Fibroblast of lung (primary cell): ENCODE data around the gene MTRFR. TPM values are rescaled to one million over a fixed set of nuclear protein-coding genes. Genes with fewer than 3 reads are reported as not detected.

Source experiments
- DNase-seq, 2 donors: peaks; one replicate each; pipeline versions ENCODE4 v3.0.0 to v3.0.0-alpha.2; 2010; ENCODE audit warnings: low read depth in 2 of 2
- H2AFZ ChIP-seq: 2 replicates; pipeline ENCODE4 v1.5.1; 2012; ENCODE audit warnings: low read length, control low read depth, inconsistent platforms
- H3K27ac ChIP-seq: 2 replicates; pipeline ENCODE4 v1.5.1; 2011; ENCODE audit warnings: low read length, control low read depth; ENCODE audit not compliant: insufficient read depth
- H3K27me3 ChIP-seq: 2 replicates; pipeline ENCODE4 v1.5.1; 2011; ENCODE audit warnings: mild to moderate bottlenecking, low read length; ENCODE audit not compliant: control insufficient read depth, insufficient read depth
- H3K36me3 ChIP-seq: 2 replicates; pipeline ENCODE4 v1.5.1; 2011; ENCODE audit warnings: low read length; ENCODE audit not compliant: control insufficient read depth, insufficient read depth
- H3K4me1 ChIP-seq: 2 replicates; pipeline ENCODE4 v1.5.1; 2011; ENCODE audit warnings: low read length; ENCODE audit not compliant: control insufficient read depth, insufficient read depth; ENCODE audit errors: extremely low read depth
- H3K4me2 ChIP-seq: 2 replicates; pipeline ENCODE4 v1.5.1; 2011; ENCODE audit warnings: low read length, control low read depth; ENCODE audit not compliant: insufficient read depth; ENCODE audit errors: extremely low read depth
- H3K4me3 ChIP-seq, 4 experiments: fragments of 200-600 bp in 1 of 4; sonication (generic) in 1 of 4; replicated peaks in 1 of 4; 2 replicates each; pipeline ENCODE4 v1.5.1; 2011 to 2016; ENCODE audit warnings: low read length in 4 of 4, low read depth in 3 of 4, mild to moderate bottlenecking in 3 of 4, control low read depth in 2 of 4, inconsistent platforms in 1 of 4, mixed read lengths in 1 of 4; ENCODE audit not compliant: insufficient read depth in 1 of 4; ENCODE audit errors: control extremely low read depth in 1 of 4
- H3K79me2 ChIP-seq: 2 replicates; pipeline ENCODE4 v1.5.1; 2012; ENCODE audit warnings: mild to moderate bottlenecking, low read length, inconsistent platforms; ENCODE audit not compliant: control insufficient read depth, insufficient read depth
- H3K9ac ChIP-seq: 2 replicates; pipeline ENCODE4 v1.5.1; 2011; ENCODE audit warnings: mild to moderate bottlenecking, low read length, control low read depth; ENCODE audit not compliant: insufficient read depth
- H3K9me3 ChIP-seq: 2 replicates; pipeline ENCODE4 v1.5.1; 2012; ENCODE audit warnings: low read depth, low read length; ENCODE audit not compliant: control insufficient read depth, insufficient read depth
- H4K20me1 ChIP-seq: 2 replicates; pipeline ENCODE4 v1.5.1; 2011; ENCODE audit warnings: low read length; ENCODE audit not compliant: control insufficient read depth, insufficient read depth; ENCODE audit errors: extremely low read depth
- EZH2 ChIP-seq: IDR thresholded peaks from 2 replicates; pipeline ENCODE4 v1.5.1; 2012; ENCODE audit warnings: low read length, control low read depth, mild to moderate bottlenecking; ENCODE audit errors: missing control alignments
- polyA plus RNA-seq, 2 donors: library from polyadenylated mRNA; depleted of rRNA in 1 of 2; stranded (reverse) in 1 of 2; unstranded in 1 of 2; fragments of >200 nt; gene quantifications; 2 replicates each; pipeline ENCODE4 v1.2.1, GENCODE V29; 2011 to 2012; ENCODE audit warnings: missing spikeins in 1 of 2
- total RNA-seq: library from RNA; depleted of rRNA; stranded (reverse); fragments of >200 nt; gene quantifications from 2 replicates; pipeline ENCODE4 v1.2.1, GENCODE V29; 2014
- TF ChIP-seq, protein P1 (sequence below), 2 donors: IDR thresholded peaks in 1 of 2; conservative IDR thresholded peaks in 1 of 2; 1 replicate in 1 of 2; 2 replicates in 1 of 2; pipeline ENCODE4 v1.5.1; 2011 to 2012; ENCODE audit warnings: low read length in 2 of 2, control low read depth in 1 of 2, inconsistent platforms in 1 of 2, low read depth in 1 of 2, mild to moderate bottlenecking in 1 of 2

The MTRFR gene
- total and polyA plus RNA-seq, 2 donors (not counting 1 experiment from before 2014, with no cell fraction given) = 10.4 to 17.5 TPM

- Histone ChIP-seq H3K79me2 (peaks cover 54% of the 10 kb centered on the region), H3K4me3 (peak overlapping the region; percentile 61 to 100 (median 78)), H3K9me3 (no peaks in the 10 kb centered on the region), H4K20me1 (no peaks in the 10 kb centered on the region), H3K4me2 (peak overlapping the region; percentile 94), H2AFZ (peak overlapping the region; percentile 43), H3K4me1 (no peaks in the 10 kb centered on the region), H3K36me3 (no peaks in the 10 kb centered on the region), H3K27ac (peak overlapping the region; percentile 64), H3K27me3 (no peaks in the 10 kb centered on the region), H3K9ac (peak overlapping the region; percentile 16)
- no peak for DNase-seq
- no peak for TF ChIP-seq EZH2
- TF ChIP-seq, protein P1, sequence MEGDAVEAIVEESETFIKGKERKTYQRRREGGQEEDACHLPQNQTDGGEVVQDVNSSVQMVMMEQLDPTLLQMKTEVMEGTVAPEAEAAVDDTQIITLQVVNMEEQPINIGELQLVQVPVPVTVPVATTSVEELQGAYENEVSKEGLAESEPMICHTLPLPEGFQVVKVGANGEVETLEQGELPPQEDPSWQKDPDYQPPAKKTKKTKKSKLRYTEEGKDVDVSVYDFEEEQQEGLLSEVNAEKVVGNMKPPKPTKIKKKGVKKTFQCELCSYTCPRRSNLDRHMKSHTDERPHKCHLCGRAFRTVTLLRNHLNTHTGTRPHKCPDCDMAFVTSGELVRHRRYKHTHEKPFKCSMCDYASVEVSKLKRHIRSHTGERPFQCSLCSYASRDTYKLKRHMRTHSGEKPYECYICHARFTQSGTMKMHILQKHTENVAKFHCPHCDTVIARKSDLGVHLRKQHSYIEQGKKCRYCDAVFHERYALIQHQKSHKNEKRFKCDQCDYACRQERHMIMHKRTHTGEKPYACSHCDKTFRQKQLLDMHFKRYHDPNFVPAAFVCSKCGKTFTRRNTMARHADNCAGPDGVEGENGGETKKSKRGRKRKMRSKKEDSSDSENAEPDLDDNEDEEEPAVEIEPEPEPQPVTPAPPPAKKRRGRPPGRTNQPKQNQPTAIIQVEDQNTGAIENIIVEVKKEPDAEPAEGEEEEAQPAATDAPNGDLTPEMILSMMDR (conservative IDR thresholded peaks at IDR 0.05 in 1 of 2, IDR thresholded peaks at IDR 0.05 in 1 of 2; ENCODE audit: low read depth in 1 of 2, low read length in 2 of 2) = no peak
These were observed 1.3 kb upstream of the MTRFR start for GRCh38 chr12:123231931-123232330.

GRCh38 chr12:123232472-123232806 lies 797 bp upstream of the MTRFR start:
- Histone ChIP-seq H3K9me3 (no peaks in the 10 kb centered on the region), H3K27me3 (no peaks in the 10 kb centered on the region), H2AFZ (peak overlapping the region; percentile 46), H4K20me1 (no peaks in the 10 kb centered on the region), H3K4me3 (peak overlapping the region; percentile 61 to 100 (median 78)), H3K36me3 (no peaks in the 10 kb centered on the region), H3K9ac (peak overlapping the region; percentile 80), H3K4me2 (peak overlapping the region; percentile 94), H3K79me2 (peaks cover 52% of the 10 kb centered on the region), H3K4me1 (no peaks in the 10 kb centered on the region), H3K27ac (peak overlapping the region; percentile 64)
- DNase-seq = no peak
- TF ChIP-seq, protein P1 (conservative IDR thresholded peaks at IDR 0.05 in 1 of 2, IDR thresholded peaks at IDR 0.05 in 1 of 2; ENCODE audit: low read depth in 1 of 2, low read length in 2 of 2) = no peak
- TF ChIP-seq EZH2 = no peak

- H3K36me3 ChIP-seq = no peaks in the 10 kb centered on the region
- TF ChIP-seq, protein P1 (conservative IDR thresholded peaks at IDR 0.05 in 1 of 2, IDR thresholded peaks at IDR 0.05 in 1 of 2; ENCODE audit: low read depth in 1 of 2, low read length in 2 of 2) = no peak
- TF ChIP-seq EZH2 = no peak
- peak overlapping the region; percentile 97 for H3K4me2 ChIP-seq
- H3K27ac ChIP-seq = peak overlapping the region; percentile 77
- DNase-seq = no peak
- H2AFZ ChIP-seq = peak overlapping the region; percentile 87
- peak overlapping the region; percentile 70 to 100 (median 86) for H3K4me3 ChIP-seq
- H3K9me3 ChIP-seq = no peaks in the 10 kb centered on the region
- H3K4me1 ChIP-seq = peaks cover 4% of the 10 kb centered on the region
- peak overlapping the region; percentile 83 for H3K9ac ChIP-seq
- peaks cover 46% of the 10 kb centered on the region for H3K79me2 ChIP-seq
- no peaks in the 10 kb centered on the region for H4K20me1 ChIP-seq
- no peaks in the 10 kb centered on the region for H3K27me3 ChIP-seq
These were observed 471 bp downstream of the MTRFR start for GRCh38 chr12:123233505-123234308.
